MM.1S (cell line): ENCODE results near the gene FAM219A.

Experiments used
- DNase-seq: peaks from one replicate; pipeline ENCODE4 v3.0.0-alpha.2; 2015
- H2AFZ ChIP-seq: fragments of 300-600 bp; sonication (generic); 2 replicates; pipeline ENCODE4 v1.6.0; 2016; ENCODE audit warnings: antibody characterized with exemption, low read length
- H3F3A ChIP-seq: fragments of 300-600 bp; sonication (generic); 2 replicates; pipeline ENCODE4 v1.6.1; 2016; ENCODE audit warnings: mild to moderate bottlenecking, antibody characterized with exemption, low read length, moderate library complexity, mixed read lengths; ENCODE audit not compliant: insufficient read depth
- H3K27ac ChIP-seq: fragments of 300-600 bp; sonication (generic); 2 replicates; pipeline ENCODE4 v1.5.1; 2016; ENCODE audit warnings: mild to moderate bottlenecking, low read length
- H3K27me3 ChIP-seq: fragments of 300-600 bp; sonication (generic); replicated peaks from 2 replicates; pipeline ENCODE4 v1.6.0; 2016; ENCODE audit warnings: low read length; ENCODE audit not compliant: insufficient read depth
- H3K36me3 ChIP-seq: fragments of 300-600 bp; sonication (generic); replicated peaks from 2 replicates; pipeline ENCODE4 v1.6.1; 2016; ENCODE audit warnings: mild to moderate bottlenecking, low read length, mixed read lengths; ENCODE audit not compliant: insufficient read depth
- H3K4me1 ChIP-seq: fragments of 300-600 bp; sonication (generic); 2 replicates; pipeline ENCODE4 v1.6.1; 2016; ENCODE audit warnings: low read length, mixed read lengths
- H3K4me2 ChIP-seq: fragments of 300-600 bp; sonication (generic); 2 replicates; pipeline ENCODE4 v1.6.0; 2016; ENCODE audit warnings: low read depth, low read length
- H3K4me3 ChIP-seq: fragments of 300-600 bp; sonication (generic); 2 replicates; pipeline ENCODE4 v1.5.1; 2016; ENCODE audit warnings: low read length, mixed read lengths
- H3K79me2 ChIP-seq: fragments of 300-600 bp; sonication (generic); 2 replicates; pipeline ENCODE4 v1.6.1; 2016; ENCODE audit warnings: mixed run types, low read length, mixed read lengths
- H3K9ac ChIP-seq: fragments of 300-600 bp; sonication (generic); 2 replicates; pipeline ENCODE4 v1.6.1; 2016; ENCODE audit warnings: low read length, mixed read lengths
- H3K9me2 ChIP-seq: fragments of 300-600 bp; sonication (generic); replicated peaks from 2 replicates; pipeline ENCODE4 v1.6.1; 2016; ENCODE audit warnings: mild to moderate bottlenecking, low read length, mixed read lengths; ENCODE audit not compliant: insufficient read depth
- H3K9me3 ChIP-seq: fragments of 300-600 bp; sonication (generic); replicated peaks from 2 replicates; pipeline ENCODE4 v1.6.1; 2016; ENCODE audit warnings: mild to moderate bottlenecking, low read length, mixed read lengths; ENCODE audit not compliant: insufficient read depth
- H4K20me1 ChIP-seq: fragments of 300-600 bp; sonication (generic); 2 replicates; pipeline ENCODE4 v1.6.1; 2016; ENCODE audit warnings: mild to moderate bottlenecking, low read length, moderate library complexity, mixed read lengths; ENCODE audit not compliant: insufficient read depth
- EZH2 ChIP-seq: fragments of 300-600 bp; sonication (generic); optimal IDR thresholded peaks from 2 replicates; pipeline ENCODE3; 2017; ENCODE audit warnings: low read depth, mild to moderate bottlenecking, antibody characterized with exemption, low read length, mixed read lengths
- EZH2phosphoT487 ChIP-seq: fragments of 300-600 bp; sonication (generic); IDR thresholded peaks from 2 replicates; pipeline ENCODE4 v1.6.1; 2018; ENCODE audit warnings: antibody characterized with exemption, low read length
- TF ChIP-seq, protein P1 (sequence below): fragments of 300-600 bp; sonication (generic); IDR thresholded peaks from 2 replicates; pipeline ENCODE4 v1.5.1; 2016; ENCODE audit warnings: antibody characterized with exemption, low read length, mixed read lengths

The FAM219A gene

DNA sequence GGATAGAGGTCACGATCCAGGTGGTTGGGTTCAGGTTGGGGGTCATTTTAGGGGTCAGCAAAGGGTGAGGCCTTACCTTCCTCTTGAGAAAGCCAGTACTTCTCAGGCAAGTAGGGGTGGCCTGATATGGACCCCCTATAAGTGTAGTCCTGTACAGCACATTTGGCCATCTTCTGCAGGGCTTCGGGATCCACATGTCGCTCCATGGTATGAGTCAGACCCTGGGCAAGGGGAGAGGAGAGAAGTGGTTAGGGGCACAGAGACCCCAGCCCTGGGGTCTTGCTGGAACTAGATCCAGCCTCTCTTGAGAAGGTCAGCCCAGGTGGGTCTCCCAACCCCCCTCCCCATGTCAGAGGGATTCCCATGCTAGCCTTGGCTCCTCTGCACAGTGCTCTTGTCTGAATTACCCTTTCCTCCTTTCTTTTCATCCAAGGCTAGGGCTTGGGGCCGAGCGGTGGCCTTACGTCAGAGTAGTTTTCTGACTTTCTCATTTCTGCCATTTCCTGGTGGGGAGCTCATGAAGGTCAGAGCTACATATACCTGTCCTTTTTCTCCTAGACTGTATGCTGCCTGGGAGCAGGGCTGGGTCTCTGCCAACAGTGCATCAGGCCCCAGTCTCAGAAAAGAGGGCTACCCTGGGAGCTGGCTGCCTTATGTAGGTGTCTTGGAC is 72.7 kb downstream of the FAM219A start:
- H3K4me2 ChIP-seq, result no peak overlapping the region
- no peak overlapping the region for H2AFZ ChIP-seq
- H3K9me3 ChIP-seq, result no peaks in the 10 kb centered on the region
- no peaks in the 10 kb centered on the region for H3K27me3 ChIP-seq
- H3K9me2 ChIP-seq, result no peaks in the 10 kb centered on the region
- H3K4me3 ChIP-seq, result no peak overlapping the region
- H3F3A ChIP-seq, result no peaks in the 10 kb centered on the region
- no peaks in the 10 kb centered on the region for H4K20me1 ChIP-seq
- no peak overlapping the region for H3K27ac ChIP-seq
- no peaks in the 10 kb centered on the region for H3K79me2 ChIP-seq
- peaks cover 4% of the 10 kb centered on the region; the same call in 1 of the 2 replicates for H3K4me1 ChIP-seq
- TF ChIP-seq EZH2phosphoT487, result no peak
- TF ChIP-seq, protein P1, sequence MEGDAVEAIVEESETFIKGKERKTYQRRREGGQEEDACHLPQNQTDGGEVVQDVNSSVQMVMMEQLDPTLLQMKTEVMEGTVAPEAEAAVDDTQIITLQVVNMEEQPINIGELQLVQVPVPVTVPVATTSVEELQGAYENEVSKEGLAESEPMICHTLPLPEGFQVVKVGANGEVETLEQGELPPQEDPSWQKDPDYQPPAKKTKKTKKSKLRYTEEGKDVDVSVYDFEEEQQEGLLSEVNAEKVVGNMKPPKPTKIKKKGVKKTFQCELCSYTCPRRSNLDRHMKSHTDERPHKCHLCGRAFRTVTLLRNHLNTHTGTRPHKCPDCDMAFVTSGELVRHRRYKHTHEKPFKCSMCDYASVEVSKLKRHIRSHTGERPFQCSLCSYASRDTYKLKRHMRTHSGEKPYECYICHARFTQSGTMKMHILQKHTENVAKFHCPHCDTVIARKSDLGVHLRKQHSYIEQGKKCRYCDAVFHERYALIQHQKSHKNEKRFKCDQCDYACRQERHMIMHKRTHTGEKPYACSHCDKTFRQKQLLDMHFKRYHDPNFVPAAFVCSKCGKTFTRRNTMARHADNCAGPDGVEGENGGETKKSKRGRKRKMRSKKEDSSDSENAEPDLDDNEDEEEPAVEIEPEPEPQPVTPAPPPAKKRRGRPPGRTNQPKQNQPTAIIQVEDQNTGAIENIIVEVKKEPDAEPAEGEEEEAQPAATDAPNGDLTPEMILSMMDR, result no peak
- TF ChIP-seq EZH2, result no peak
- no peaks in the 10 kb centered on the region for H3K36me3 ChIP-seq
- H3K9ac ChIP-seq, result no peak overlapping the region
- no peak for DNase-seq

DNA sequence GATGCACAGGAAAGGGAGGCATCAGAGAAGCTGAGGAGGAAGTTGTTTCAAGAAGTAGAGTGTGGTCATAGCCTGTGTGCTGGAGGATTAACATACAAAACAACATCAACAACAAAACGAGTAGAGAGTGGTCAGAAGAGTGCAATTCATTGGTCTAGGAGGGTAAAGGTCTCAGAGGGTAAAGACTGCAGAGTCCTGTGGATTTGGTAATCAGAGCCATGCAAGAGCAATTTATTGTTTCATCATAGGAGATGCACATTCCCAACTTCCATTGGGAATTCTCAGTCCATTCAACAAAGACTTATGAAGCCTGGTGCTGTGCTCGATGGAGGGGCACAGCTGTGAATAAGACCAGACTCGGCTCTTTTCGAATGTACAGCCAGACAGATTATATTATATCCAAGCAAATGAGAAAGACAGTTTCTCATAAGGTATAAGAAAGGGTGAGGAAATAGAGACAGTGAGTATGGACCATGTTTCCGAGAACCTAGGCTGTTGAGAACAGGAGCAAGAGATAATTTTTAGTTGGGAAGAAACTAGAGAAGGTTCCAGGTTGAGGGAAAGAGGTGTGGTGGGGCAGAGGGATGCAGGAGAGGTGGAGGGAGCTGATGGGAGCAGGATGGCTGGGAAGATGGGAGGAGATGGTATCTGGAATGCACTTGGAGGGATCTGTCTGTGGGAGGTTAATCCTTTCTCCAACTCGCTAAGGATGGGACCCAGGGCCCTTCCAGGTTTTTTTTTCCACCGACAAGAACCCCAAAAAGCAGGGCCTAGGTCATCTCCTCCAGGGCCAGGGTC is 73.8 kb downstream of the FAM219A start:
- H3K27ac ChIP-seq, result no peak overlapping the region
- no peak overlapping the region for H3K9ac ChIP-seq
- H3F3A ChIP-seq, result no peaks in the 10 kb centered on the region
- no peak overlapping the region for H3K4me3 ChIP-seq
- H4K20me1 ChIP-seq, result no peaks in the 10 kb centered on the region
- H3K36me3 ChIP-seq, result no peaks in the 10 kb centered on the region
- TF ChIP-seq, protein P1, result no peak
- no peak for TF ChIP-seq EZH2phosphoT487
- no peak for TF ChIP-seq EZH2
- no peak overlapping the region for H3K4me2 ChIP-seq
- H3K9me3 ChIP-seq, result no peaks in the 10 kb centered on the region
- no peaks in the 10 kb centered on the region for H3K9me2 ChIP-seq
- H3K79me2 ChIP-seq, result no peaks in the 10 kb centered on the region
- H3K27me3 ChIP-seq, result no peaks in the 10 kb centered on the region
- DNase-seq, result no peak
- H3K4me1 ChIP-seq, result peaks cover 14% of the 10 kb centered on the region
- no peak overlapping the region for H2AFZ ChIP-seq

DNA sequence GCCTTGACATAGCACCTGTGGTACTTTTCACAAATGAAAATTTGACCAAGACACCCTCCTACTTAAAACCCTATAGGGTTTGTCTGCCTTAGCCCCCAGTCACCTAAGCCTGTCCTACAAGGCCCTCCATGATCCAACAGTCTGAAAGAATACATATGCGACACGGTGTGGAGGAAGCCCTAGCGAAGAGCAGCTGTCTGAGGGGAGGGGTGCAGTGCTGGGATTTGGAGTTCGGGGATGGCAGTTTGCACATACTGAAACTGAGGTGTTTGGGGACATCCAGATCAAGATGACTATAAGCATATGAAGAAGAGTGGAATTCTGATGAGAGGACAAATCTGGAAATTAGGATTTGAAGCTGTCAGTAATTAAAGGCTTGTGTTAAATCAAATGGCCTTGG is 74.5 kb downstream of the FAM219A start:
- Histone ChIP-seq H3K4me3 (no peak overlapping the region), H3K27me3 (no peaks in the 10 kb centered on the region), H3K4me1 (peaks cover 14% of the 10 kb centered on the region), H2AFZ (no peak overlapping the region), H3K36me3 (no peaks in the 10 kb centered on the region), H3K9ac (no peak overlapping the region), H3F3A (no peaks in the 10 kb centered on the region), H4K20me1 (no peaks in the 10 kb centered on the region), H3K9me2 (no peaks in the 10 kb centered on the region), H3K79me2 (no peaks in the 10 kb centered on the region), H3K4me2 (no peak overlapping the region), H3K9me3 (no peaks in the 10 kb centered on the region), H3K27ac (no peak overlapping the region)
- DNase-seq, result no peak
- TF ChIP-seq EZH2phosphoT487, result no peak
- TF ChIP-seq EZH2, result no peak
- TF ChIP-seq, protein P1, result no peak
